ENCODE measurements around the gene FCRL2. TPM values are rescaled to one million over a fixed set of nuclear protein-coding genes. Genes with fewer than 3 reads are reported as not detected.

The FCRL2 gene
- total and polyA plus RNA-seq, 9 donors: 0.11 to 0.12 TPM; not detected in 7

- H3K27ac ChIP-seq: no peak overlapping the region
- no peaks in the 10 kb centered on the region for H3K9me3 ChIP-seq
- H3K36me3 ChIP-seq: no peaks in the 10 kb centered on the region
- no peak for DNase-seq
- no peak overlapping the region for H3K4me3 ChIP-seq
- no peak for TF ChIP-seq POLR2A (IDR thresholded peaks at IDR 0.05)
- no peak for TF ChIP-seq CTCF (IDR thresholded peaks at IDR 0.05)
- TF ChIP-seq EP300 (IDR thresholded peaks at IDR 0.05): no peak
- intact Hi-C loops (cut with DNase I): no loop called here
- 61 to 74% (median 68%) methylated on average over 4 of the region's 4 CpGs for WGBS, 3 donors
- H3K4me1 ChIP-seq (ENCODE audit: insufficient read depth): no peaks in the 10 kb centered on the region
- no peaks in the 10 kb centered on the region for H3K27me3 ChIP-seq
These were observed 79.0 kb downstream of the FCRL2 start for GRCh38 chr1:157697781-157698569.

GRCh38 chr1:157696966-157697628 is 79.8 kb downstream of the FCRL2 start:
- DNase-seq: no peak
- TF ChIP-seq POLR2A (IDR thresholded peaks at IDR 0.05) (no peak), EP300 (IDR thresholded peaks at IDR 0.05) (no peak), CTCF (IDR thresholded peaks at IDR 0.05) (no peak)
- Histone ChIP-seq H3K27ac (no peak overlapping the region), H3K4me3 (no peak overlapping the region), H3K36me3 (no peaks in the 10 kb centered on the region), H3K4me1 (ENCODE audit: insufficient read depth) (no peaks in the 10 kb centered on the region), H3K9me3 (no peaks in the 10 kb centered on the region), H3K27me3 (no peaks in the 10 kb centered on the region)
- intact Hi-C loops (cut with DNase I): no loop called here
- 10 to 31% (median 20%) methylated on average over 4 of the region's 4 CpGs for WGBS, 3 donors

Other genes with a start within 250 kb of the FCRL2 start
- under 1 TPM in 5 of 7 donors, not detected in 2; 0.10 to 0.60 (median 0.23) TPM for gene FCRL5, start 224.6 kb downstream of the FCRL2 start, total RNA-seq
- 1 to 10 TPM in 1 of 2 donors, under 1 TPM in 1; 0.16 to 1.2 TPM for gene FCRL5, start 224.6 kb downstream of the FCRL2 start, polyA plus RNA-seq
- gene FCRL4, start 179.0 kb downstream of the FCRL2 start, total RNA-seq: not detected
- gene FCRL4, start 179.0 kb downstream of the FCRL2 start, polyA plus RNA-seq: not detected
- under 1 TPM in 3 of 7 donors, not detected in 4; 0.08 to 0.36 (median 0.11) TPM for gene FCRL3, start 76.4 kb downstream of the FCRL2 start, total RNA-seq
- gene FCRL3, start 76.4 kb downstream of the FCRL2 start, polyA plus RNA-seq: under 1 TPM; 0.06 to 0.32 TPM
- gene FCRL1, start 43.0 kb upstream of the FCRL2 start, total RNA-seq: under 1 TPM in 1 of 7 donors, not detected in 6; 0.65 TPM
- under 1 TPM in 1 of 2 donors, not detected in 1; 0.08 TPM for gene FCRL1, start 43.0 kb upstream of the FCRL2 start, polyA plus RNA-seq
- gene CD5L, start 64.7 kb upstream of the FCRL2 start, total RNA-seq: under 1 TPM in 1 of 7 donors, not detected in 6; 0.10 TPM
- under 1 TPM in 1 of 2 donors, not detected in 1; 0.45 TPM for gene CD5L, start 64.7 kb upstream of the FCRL2 start, polyA plus RNA-seq
- gene KIRREL1, start 216.5 kb upstream of the FCRL2 start, total RNA-seq: 10 to 100 TPM; 29.9 to 90.0 (median 71.2) TPM
- gene KIRREL1, start 216.5 kb upstream of the FCRL2 start, polyA plus RNA-seq: 10 to 100 TPM; 36.1 to 45.5 TPM